Activated CD8-positive, alpha-beta T cell treated with anti-CD3 and anti-CD28 coated beads, Interleukin-2, amount 10 ng/mL, durations not matched to agents 7 days and 5 days (primary cell): ENCODE results near the gene TPM1. TPM values are rescaled to one million over a fixed set of nuclear protein-coding genes. Genes with fewer than 3 reads are reported as not detected.
"Not testable (repeated sequence)": the region's sequence is repeated elsewhere in the genome, so short reads cannot be mapped to it uniquely, and the experiment has no call there.

Source experiments
- ATAC-seq: fragments of 150-1000 bp; cut with Tn5 transposase; one replicate; pipeline ENCODE4 v1.10.0; 2021; ENCODE audit warnings: moderate library complexity
- CTCF ChIA-PET: fragments of 350-600 bp; sonication (Branson Sonifier 250); formaldehyde crosslinking; loops from one replicate; lab custom pipeline; 2021; ENCODE audit warnings: antibody characterized with exemption; lab: Charles Lee
- POLR2A ChIA-PET: fragments of 350-600 bp; sonication (Branson Sonifier 250); formaldehyde crosslinking; loops from one replicate; lab custom pipeline; 2021; ENCODE audit warnings: antibody characterized with exemption; lab: Charles Lee
- DNase-seq: peaks from one replicate; pipeline ENCODE4 v3.0.0-alpha.2; 2020
- H3K27ac Mint-ChIP-seq: one replicate; pipeline ENCODE4 v1.8.0; 2021; ENCODE audit warnings: mild to moderate bottlenecking, mixed read lengths
- H3K27me3 Mint-ChIP-seq: one replicate; pipeline ENCODE4 v1.8.0; 2021; ENCODE audit warnings: low read depth, mixed read lengths
- H3K36me3 Mint-ChIP-seq: one replicate; pipeline ENCODE4 v1.8.0; 2021; ENCODE audit warnings: low read depth, mixed read lengths
- H3K4me1 Mint-ChIP-seq: one replicate; pipeline ENCODE4 v1.8.0; 2021; ENCODE audit warnings: low read depth, mixed read lengths
- H3K4me3 Mint-ChIP-seq: one replicate; pipeline ENCODE4 v1.8.0; 2021; ENCODE audit warnings: mild to moderate bottlenecking, mixed read lengths
- H3K9me3 Mint-ChIP-seq: one replicate; pipeline ENCODE4 v1.8.0; 2022; ENCODE audit warnings: mixed read lengths; ENCODE audit not compliant: insufficient read depth
- total RNA-seq, 2 experiments: library from RNA; stranded (reverse); gene quantifications; one replicate each; pipeline ENCODE4 v1.2.3, GENCODE V29; 2021

TPM1 gene
- total RNA-seq, 2 experiments from 2014 or later = 7.4 to 7.8 TPM

DNA sequence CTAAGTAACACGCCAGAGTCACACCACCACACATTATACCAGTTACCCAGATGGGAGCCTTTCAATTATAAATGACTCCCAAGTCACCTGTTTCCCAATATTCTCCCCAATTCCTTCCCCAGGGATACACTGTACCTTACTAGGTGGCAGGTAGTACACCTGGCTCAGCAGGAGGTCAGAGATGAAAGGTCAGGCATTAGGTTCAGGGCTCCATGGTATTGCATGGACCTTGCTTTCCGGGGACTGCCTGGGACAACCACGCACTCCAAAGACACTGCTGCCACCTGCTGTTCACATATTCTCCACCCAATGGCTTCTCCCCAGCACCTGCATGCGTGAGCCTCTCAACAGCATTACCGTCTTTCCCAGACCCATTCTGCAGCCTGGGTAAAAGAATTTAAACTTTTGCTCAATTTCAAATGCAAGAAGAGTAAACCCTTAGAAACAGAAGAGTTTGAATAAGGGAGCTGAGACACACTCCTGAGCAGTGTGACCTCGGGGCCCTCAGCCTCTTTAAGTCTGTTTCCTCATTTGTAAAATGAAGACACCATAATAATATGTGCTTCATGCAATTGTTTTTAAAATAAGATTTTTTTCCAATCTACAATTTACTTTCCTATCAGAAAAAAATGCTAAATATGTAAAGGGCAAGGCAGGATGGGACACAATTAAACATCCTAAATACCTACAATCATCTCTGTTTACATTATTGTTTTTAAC is 51.1 kb downstream of the TPM1 start:
- Mint-ChIP-seq H3K9me3 (no peaks in the 10 kb centered on the region), H3K4me3 (no peak overlapping the region), H3K4me1 (peaks cover 20% of the 10 kb centered on the region), H3K27ac (no peak overlapping the region), H3K36me3 (no peaks in the 10 kb centered on the region), H3K27me3 (peaks cover 1% of the 10 kb centered on the region)
- CTCF ChIA-PET = interaction anchor here (0.6 to 8.3 kb wide), 20 partner anchors 10 to 846 kb away, joined by 3 to 90 read pairs (median 4); no protein-coding TSS in a partner anchor
- POLR2A ChIA-PET = no interaction called here
- DNase-seq (peak; percentile 84), ATAC-seq (peak; percentile 94)

- no peak overlapping the region for H3K27ac Mint-ChIP-seq
- peaks cover 14% of the 10 kb centered on the region for H3K4me1 Mint-ChIP-seq
- CTCF ChIA-PET = interaction anchor here (0.7 to 8.3 kb wide), 17 partner anchors 8 to 326 kb away, joined by 3 to 90 read pairs (median 4); no protein-coding TSS in a partner anchor
- POLR2A ChIA-PET = no interaction called here
- peaks cover under 1% of the 10 kb centered on the region for H3K27me3 Mint-ChIP-seq
- no peak for DNase-seq
- H3K4me3 Mint-ChIP-seq = no peak overlapping the region
- peaks cover under 1% of the 10 kb centered on the region for H3K9me3 Mint-ChIP-seq
- H3K36me3 Mint-ChIP-seq = no peaks in the 10 kb centered on the region
- ATAC-seq = no peak
Measured at GRCh38 chr15:63094495-63094931, 52.0 kb downstream of the TPM1 start.

GRCh38 chr15:63096178-63096577 is 53.6 kb downstream of the TPM1 start:
- ATAC-seq (no peak), DNase-seq (no peak)
- POLR2A ChIA-PET = no interaction called here
- Mint-ChIP-seq H3K36me3 (no peaks in the 10 kb centered on the region), H3K9me3 (peaks cover 3% of the 10 kb centered on the region), H3K27me3 (no peaks in the 10 kb centered on the region), H3K27ac (no peak overlapping the region), H3K4me1 (peaks cover 13% of the 10 kb centered on the region), H3K4me3 (no peak overlapping the region)
- CTCF ChIA-PET = interaction anchor here (0.9 kb wide), 1 partner anchor 34 kb away, joined by 3 read pairs; no protein-coding TSS in a partner anchor

GRCh38 chr15:63098901-63099300 is 56.4 kb downstream of the TPM1 start:
- ATAC-seq = not testable (repeated sequence)

GRCh38 chr15:63099581-63099980 is 57.0 kb downstream of the TPM1 start:
- H3K9me3 Mint-ChIP-seq, H3K4me3 Mint-ChIP-seq, CTCF ChIA-PET, H3K27ac Mint-ChIP-seq, POLR2A ChIA-PET, H3K27me3 Mint-ChIP-seq, ATAC-seq, H3K36me3 Mint-ChIP-seq, DNase-seq, H3K4me1 Mint-ChIP-seq: not testable (repeated sequence)

More at GRCh38 chr15:63098901-63099300, 56.4 kb downstream of the TPM1 start:
- H3K9me3 Mint-ChIP-seq, POLR2A ChIA-PET, H3K4me3 Mint-ChIP-seq, H3K36me3 Mint-ChIP-seq, H3K27ac Mint-ChIP-seq, CTCF ChIA-PET, H3K27me3 Mint-ChIP-seq, DNase-seq, H3K4me1 Mint-ChIP-seq: not testable (repeated sequence)

DNA sequence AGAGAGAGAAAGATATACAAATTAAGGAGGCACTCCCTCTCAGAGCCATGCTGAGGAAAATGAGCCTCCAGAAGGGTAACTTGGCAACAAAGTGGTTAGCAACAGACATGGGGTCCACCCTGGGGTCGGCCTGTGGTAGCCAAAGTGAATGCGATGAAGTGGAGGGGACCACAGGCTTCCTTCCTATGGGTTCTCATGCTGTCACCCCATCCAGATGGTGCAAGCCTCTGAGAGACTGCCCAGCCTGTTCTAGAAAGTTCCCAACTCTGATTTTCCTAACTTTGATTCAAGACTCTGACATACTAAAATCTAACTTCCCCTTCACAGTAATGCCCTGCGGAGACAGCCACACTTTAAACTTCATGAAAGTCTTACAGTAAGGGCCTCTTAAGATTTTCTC is 60.9 kb downstream of the TPM1 start:
- Mint-ChIP-seq H3K9me3 (peaks cover 3% of the 10 kb centered on the region), H3K27me3 (peaks cover 4% of the 10 kb centered on the region), H3K36me3 (no peaks in the 10 kb centered on the region), H3K27ac (no peak overlapping the region), H3K4me1 (no peaks in the 10 kb centered on the region), H3K4me3 (no peak overlapping the region)
- ATAC-seq (no peak), DNase-seq (no peak)
- CTCF ChIA-PET = interaction anchor here (1.2 kb wide), 2 partner anchors 9 to 11 kb away, joined by 4 to 5 read pairs; no protein-coding TSS in a partner anchor
- POLR2A ChIA-PET = no interaction called here

GRCh38 chr15:63104727-63105126 is 62.2 kb downstream of the TPM1 start:
- ChIA-PET CTCF (interaction anchor here (1.3 kb wide), 1 partner anchor 11 kb away, joined by 3 read pairs; no protein-coding TSS in a partner anchor), POLR2A (no interaction called here)
- no peaks in the 10 kb centered on the region for H3K36me3 Mint-ChIP-seq
- peaks cover 12% of the 10 kb centered on the region for H3K27me3 Mint-ChIP-seq
- no peak for ATAC-seq
- no peaks in the 10 kb centered on the region for H3K4me1 Mint-ChIP-seq
- no peak for DNase-seq
- no peak overlapping the region for H3K4me3 Mint-ChIP-seq
- peaks cover under 1% of the 10 kb centered on the region for H3K9me3 Mint-ChIP-seq
- H3K27ac Mint-ChIP-seq = no peak overlapping the region

- DNase-seq, ATAC-seq, H3K9me3 Mint-ChIP-seq, H3K4me3 Mint-ChIP-seq, POLR2A ChIA-PET, H3K27ac Mint-ChIP-seq, H3K4me1 Mint-ChIP-seq, H3K36me3 Mint-ChIP-seq: not testable (repeated sequence)
- peaks cover 15% of the 10 kb centered on the region for H3K27me3 Mint-ChIP-seq
- CTCF ChIA-PET = interaction anchor here (1.0 to 1.3 kb wide), 2 partner anchors 11 to 58 kb away, joined by 3 read pairs; no protein-coding TSS in a partner anchor
Measured at GRCh38 chr15:63105354-63105753, 62.8 kb downstream of the TPM1 start.

DNA sequence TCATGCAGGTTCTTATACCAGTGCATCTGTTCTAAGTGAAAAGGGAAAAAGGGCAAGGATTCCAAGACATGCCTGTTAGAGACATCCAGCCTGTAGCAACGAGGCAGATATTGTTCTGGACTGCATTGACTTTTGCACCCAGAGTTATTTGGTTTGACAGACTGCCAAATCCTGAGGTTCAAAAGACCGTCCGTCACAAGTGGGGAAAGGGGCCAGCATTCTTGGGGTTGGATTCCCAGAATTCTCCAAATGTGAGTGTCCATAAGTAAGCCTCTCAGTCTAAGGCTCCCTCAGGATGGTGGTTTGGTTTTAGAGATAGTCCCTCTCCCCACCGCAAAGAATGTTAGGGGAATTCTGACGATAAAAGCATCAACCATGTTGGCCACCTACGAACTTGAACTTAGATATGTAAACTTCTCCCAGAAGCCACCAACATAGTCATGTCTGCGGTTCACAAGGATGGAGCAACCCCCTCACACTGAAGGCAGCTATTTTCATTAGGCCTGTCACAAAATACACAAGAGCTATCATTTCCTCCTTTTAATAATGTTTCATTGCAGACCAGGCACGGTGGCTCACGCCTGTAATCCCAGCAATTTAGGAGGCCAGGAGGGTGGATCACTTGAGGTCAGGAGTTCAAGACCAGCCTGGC is 65.5 kb downstream of the TPM1 start:
- H3K9me3 Mint-ChIP-seq = no peaks in the 10 kb centered on the region
- ChIA-PET POLR2A (no interaction called here), CTCF (no interaction called here)
- no peak overlapping the region for H3K4me3 Mint-ChIP-seq
- no peaks in the 10 kb centered on the region for H3K36me3 Mint-ChIP-seq
- H3K4me1 Mint-ChIP-seq = peaks cover 2% of the 10 kb centered on the region
- DNase-seq (no peak), ATAC-seq (no peak)
- no peak overlapping the region for H3K27ac Mint-ChIP-seq
- peaks cover 20% of the 10 kb centered on the region for H3K27me3 Mint-ChIP-seq

DNA sequence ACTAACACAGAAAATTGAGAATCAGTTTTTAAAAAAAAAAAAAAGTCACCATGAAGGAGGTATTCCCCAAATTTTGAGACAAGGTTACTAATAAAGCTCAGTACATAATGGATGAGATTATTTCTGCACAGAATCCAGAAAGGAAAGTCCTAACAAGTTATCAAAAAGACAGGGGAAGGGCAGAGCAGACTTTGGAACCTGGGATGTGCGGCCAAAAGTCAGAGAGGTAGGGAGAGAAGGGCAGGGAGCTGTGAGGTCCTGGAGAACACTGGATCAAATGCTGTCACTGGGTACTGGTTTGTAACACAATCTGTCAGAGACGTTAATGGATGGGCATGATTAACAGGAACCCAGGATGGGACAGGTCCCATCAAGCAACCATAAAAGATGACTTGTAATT is 67.0 kb downstream of the TPM1 start:
- ChIA-PET CTCF (no interaction called here), POLR2A (no interaction called here)
- H3K4me3 Mint-ChIP-seq = no peak overlapping the region
- no peaks in the 10 kb centered on the region for H3K9me3 Mint-ChIP-seq
- H3K27me3 Mint-ChIP-seq = peaks cover 18% of the 10 kb centered on the region
- no peak for DNase-seq
- no peaks in the 10 kb centered on the region for H3K36me3 Mint-ChIP-seq
- ATAC-seq = no peak
- H3K4me1 Mint-ChIP-seq = peaks cover 2% of the 10 kb centered on the region
- H3K27ac Mint-ChIP-seq = no peak overlapping the region

DNA sequence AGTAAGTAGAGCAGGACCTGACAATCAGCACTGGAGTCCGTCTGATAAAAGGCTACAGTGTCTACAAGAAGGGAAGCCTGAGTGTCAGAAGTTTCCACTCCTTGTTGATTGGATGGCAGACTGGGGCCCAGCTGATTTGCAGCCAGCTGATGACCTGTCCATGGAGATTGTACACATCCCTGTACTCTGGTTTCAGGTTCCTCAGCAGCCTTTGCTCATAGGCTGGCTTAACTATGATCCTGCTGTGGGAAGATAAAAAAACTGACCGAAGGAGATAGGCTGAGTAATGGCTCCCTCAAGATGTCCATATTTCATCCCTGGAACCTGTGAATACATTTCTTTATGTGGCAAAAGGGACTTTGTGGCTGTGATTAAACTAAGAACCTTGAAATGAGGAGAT is 67.4 kb downstream of the TPM1 start:
- Mint-ChIP-seq H3K4me1 (peaks cover 2% of the 10 kb centered on the region), H3K27ac (no peak overlapping the region), H3K9me3 (no peaks in the 10 kb centered on the region), H3K27me3 (peaks cover 18% of the 10 kb centered on the region), H3K4me3 (no peak overlapping the region), H3K36me3 (no peaks in the 10 kb centered on the region)
- no peak for DNase-seq
- ATAC-seq = no peak
- POLR2A ChIA-PET = no interaction called here
- CTCF ChIA-PET = no interaction called here
